GM18498 (cell line): ENCODE results near the gene GPR45.

Source experiments
- ATAC-seq: cut with Tn5 transposase; IDR thresholded peaks from one replicate; pipeline ENCODE4 v1.9.1; 2021; ENCODE audit warnings: mild to moderate bottlenecking, moderate library complexity; ENCODE audit not compliant: unreplicated experiment

The GPR45 gene

GRCh38 chr2:105252271-105252670 lies 10.7 kb downstream of the GPR45 start:
- no peak for ATAC-seq

- no peak for ATAC-seq
These were observed 13.1 kb downstream of the GPR45 start for GRCh38 chr2:105254531-105255210.

GRCh38 chr2:105255979-105256378 lies 14.4 kb downstream of the GPR45 start:
- ATAC-seq = no peak

- ATAC-seq = no peak
These were observed 15.0 kb downstream of the GPR45 start for GRCh38 chr2:105256431-105257047.

- no peak for ATAC-seq
These were observed 16.4 kb downstream of the GPR45 start for GRCh38 chr2:105257981-105258380.

- no peak for ATAC-seq
These were observed 17.4 kb downstream of the GPR45 start for GRCh38 chr2:105258835-105259350.

GRCh38 chr2:105261061-105261460 lies 19.5 kb downstream of the GPR45 start:
- ATAC-seq = no peak

GRCh38 chr2:105262651-105263091 lies 21.1 kb downstream of the GPR45 start:
- no peak for ATAC-seq

- no peak for ATAC-seq
These were observed 27.9 kb downstream of the GPR45 start for GRCh38 chr2:105269426-105269825.

GRCh38 chr2:105271393-105272045 lies 30.0 kb downstream of the GPR45 start:
- no peak for ATAC-seq

- ATAC-seq = no peak
These were observed 30.6 kb downstream of the GPR45 start for GRCh38 chr2:105272176-105272575.

- no peak for ATAC-seq
These were observed 32.5 kb downstream of the GPR45 start for GRCh38 chr2:105274046-105274445.

- no peak for ATAC-seq
These were observed 37.1 kb downstream of the GPR45 start for GRCh38 chr2:105278654-105279053.

GRCh38 chr2:105279126-105279525 lies 37.6 kb downstream of the GPR45 start:
- ATAC-seq = no peak

- no peak for ATAC-seq
These were observed 38.7 kb downstream of the GPR45 start for GRCh38 chr2:105280281-105280680.

GRCh38 chr2:105283532-105283931 lies 42.0 kb downstream of the GPR45 start:
- ATAC-seq = no peak

- no peak for ATAC-seq
These were observed 46.1 kb downstream of the GPR45 start for GRCh38 chr2:105287692-105288091.

GRCh38 chr2:105288133-105288532 lies 46.6 kb downstream of the GPR45 start:
- no peak for ATAC-seq

GRCh38 chr2:105290981-105291660 lies 49.6 kb downstream of the GPR45 start:
- ATAC-seq = no peak

- no peak for ATAC-seq
These were observed 50.4 kb downstream of the GPR45 start for GRCh38 chr2:105291981-105292380.
